KMS-11 (cell line): ENCODE data around the gene PTPRK.

Experiments used
- H2AFZ ChIP-seq: fragments of 200-600 bp; sonication (generic); 2 replicates; pipeline ENCODE4 v1.6.1; 2016; ENCODE audit warnings: antibody characterized with exemption, mixed run types, low read depth
- H3K27ac ChIP-seq: fragments of 200-600 bp; sonication (generic); 2 replicates; pipeline ENCODE4 v1.6.1; 2016; ENCODE audit warnings: mild to moderate bottlenecking, mixed run types
- H3K27me3 ChIP-seq: fragments of 200-600 bp; sonication (generic); 2 replicates; pipeline ENCODE4 v1.6.1; 2017; ENCODE audit warnings: mild to moderate bottlenecking, low read depth, mixed run types, moderate library complexity; ENCODE audit not compliant: insufficient read depth
- H3K36me3 ChIP-seq: fragments of 200-600 bp; sonication (generic); 2 replicates; pipeline ENCODE4 v1.6.1; 2017; ENCODE audit warnings: mild to moderate bottlenecking, mixed run types; ENCODE audit not compliant: insufficient read depth
- H3K4me1 ChIP-seq: fragments of 200-600 bp; sonication (generic); 2 replicates; pipeline ENCODE4 v1.6.1; 2016; ENCODE audit warnings: mild to moderate bottlenecking, low read depth, mixed run types; ENCODE audit not compliant: poor library complexity, severe bottlenecking
- H3K4me2 ChIP-seq: fragments of 200-600 bp; sonication (generic); 2 replicates; pipeline ENCODE4 v1.7.0; 2016; ENCODE audit warnings: mild to moderate bottlenecking, mixed run types
- H3K4me3 ChIP-seq: fragments of 200-600 bp; sonication (generic); IDR thresholded peaks from 2 replicates; pipeline ENCODE4 v1.6.1; 2017; ENCODE audit warnings: low read depth, low read length, mixed read lengths; ENCODE audit not compliant: insufficient read depth
- H3K79me2 ChIP-seq: fragments of 200-600 bp; sonication (generic); 2 replicates; pipeline ENCODE4 v1.6.1; 2016; ENCODE audit warnings: low read depth, mixed run types; ENCODE audit not compliant: insufficient read depth
- H3K9ac ChIP-seq: fragments of 200-600 bp; sonication (generic); 2 replicates; pipeline ENCODE4 v1.6.1; 2016; ENCODE audit warnings: mild to moderate bottlenecking, mixed run types
- H4K20me1 ChIP-seq: fragments of 200-600 bp; sonication (generic); 2 replicates; pipeline ENCODE4 v1.6.1; 2016; ENCODE audit warnings: mild to moderate bottlenecking, mixed run types; ENCODE audit not compliant: insufficient read depth
- TF ChIP-seq, protein P1 (sequence below): fragments of 200-600 bp; sonication (generic); conservative IDR thresholded peaks from 2 replicates; pipeline ENCODE4 v1.6.1; 2017; ENCODE audit warnings: low read depth, mild to moderate bottlenecking, antibody characterized with exemption, low read length, moderate library complexity, mixed read lengths

PTPRK gene

DNA sequence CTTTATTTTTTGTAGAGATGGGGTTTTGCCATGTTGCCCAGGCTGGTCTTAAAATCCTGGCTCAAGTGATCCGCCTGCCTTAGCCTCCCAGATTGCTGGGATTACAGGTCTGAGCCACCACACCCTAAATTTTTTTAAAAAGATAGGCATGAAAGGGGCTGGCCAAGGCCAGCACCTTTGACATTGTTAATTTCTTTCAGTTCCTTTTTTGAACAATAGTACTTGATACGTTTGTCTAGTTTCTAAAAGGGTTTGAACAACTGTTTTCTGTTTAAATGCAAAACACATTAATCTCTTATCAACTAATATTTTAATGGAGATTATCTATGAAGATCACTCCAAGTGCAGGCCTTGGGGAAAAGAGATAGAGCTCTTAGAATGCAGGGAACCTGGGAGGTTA, 37.6 kb upstream of the PTPRK start:
- Histone ChIP-seq H3K27ac (no peak overlapping the region), H3K4me2 (no peak overlapping the region), H3K4me1 (no peaks in the 10 kb centered on the region), H3K36me3 (no peaks in the 10 kb centered on the region), H3K4me3 (no peak overlapping the region), H3K9ac (no peak overlapping the region), H3K79me2 (no peaks in the 10 kb centered on the region), H3K27me3 (no peaks in the 10 kb centered on the region), H2AFZ (no peak overlapping the region), H4K20me1 (no peaks in the 10 kb centered on the region)
- TF ChIP-seq, protein P1, sequence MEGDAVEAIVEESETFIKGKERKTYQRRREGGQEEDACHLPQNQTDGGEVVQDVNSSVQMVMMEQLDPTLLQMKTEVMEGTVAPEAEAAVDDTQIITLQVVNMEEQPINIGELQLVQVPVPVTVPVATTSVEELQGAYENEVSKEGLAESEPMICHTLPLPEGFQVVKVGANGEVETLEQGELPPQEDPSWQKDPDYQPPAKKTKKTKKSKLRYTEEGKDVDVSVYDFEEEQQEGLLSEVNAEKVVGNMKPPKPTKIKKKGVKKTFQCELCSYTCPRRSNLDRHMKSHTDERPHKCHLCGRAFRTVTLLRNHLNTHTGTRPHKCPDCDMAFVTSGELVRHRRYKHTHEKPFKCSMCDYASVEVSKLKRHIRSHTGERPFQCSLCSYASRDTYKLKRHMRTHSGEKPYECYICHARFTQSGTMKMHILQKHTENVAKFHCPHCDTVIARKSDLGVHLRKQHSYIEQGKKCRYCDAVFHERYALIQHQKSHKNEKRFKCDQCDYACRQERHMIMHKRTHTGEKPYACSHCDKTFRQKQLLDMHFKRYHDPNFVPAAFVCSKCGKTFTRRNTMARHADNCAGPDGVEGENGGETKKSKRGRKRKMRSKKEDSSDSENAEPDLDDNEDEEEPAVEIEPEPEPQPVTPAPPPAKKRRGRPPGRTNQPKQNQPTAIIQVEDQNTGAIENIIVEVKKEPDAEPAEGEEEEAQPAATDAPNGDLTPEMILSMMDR: no peak

DNA sequence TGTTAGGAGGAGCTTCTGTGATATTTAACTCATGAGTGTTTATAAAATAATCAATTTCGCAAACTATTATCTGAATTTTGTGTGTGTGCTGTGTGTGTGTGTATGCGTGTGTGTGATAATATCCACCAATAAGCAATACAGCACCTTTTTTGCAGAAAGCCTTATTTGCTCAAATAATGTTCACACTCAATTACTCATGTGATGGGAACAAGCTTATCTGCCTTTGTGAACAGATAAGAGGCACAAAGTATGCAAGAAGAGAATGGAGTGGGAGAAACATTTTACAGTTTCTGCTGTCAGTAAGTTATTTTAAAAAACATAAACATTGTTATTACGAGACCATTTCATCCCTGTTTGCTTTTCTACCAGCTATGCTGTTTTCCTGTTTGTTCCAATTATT, 36.7 kb upstream of the PTPRK start:
- Histone ChIP-seq H3K4me1 (no peaks in the 10 kb centered on the region), H3K4me2 (no peak overlapping the region), H3K9ac (no peak overlapping the region), H3K27me3 (no peaks in the 10 kb centered on the region), H4K20me1 (no peaks in the 10 kb centered on the region), H2AFZ (no peak overlapping the region), H3K36me3 (no peaks in the 10 kb centered on the region), H3K79me2 (no peaks in the 10 kb centered on the region), H3K27ac (no peak overlapping the region), H3K4me3 (no peak overlapping the region)
- TF ChIP-seq, protein P1: no peak

DNA sequence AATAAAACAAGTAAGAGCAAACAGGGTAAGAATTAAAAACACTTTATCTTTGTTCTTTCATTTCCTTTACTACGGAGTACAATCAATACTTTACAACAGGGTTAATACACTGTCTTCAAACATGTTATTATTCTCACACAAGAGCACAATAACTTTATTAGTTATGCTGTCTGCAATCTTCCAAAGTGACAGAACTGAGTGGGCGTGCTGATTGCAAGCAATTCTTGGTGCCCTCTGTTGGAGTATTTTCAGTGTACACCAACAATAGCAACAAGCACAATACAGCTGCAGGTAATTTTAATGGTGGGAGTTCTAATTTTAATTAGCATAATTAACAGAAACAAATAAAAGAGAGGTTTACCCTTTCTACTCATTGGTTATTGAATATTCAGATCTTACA, 33.9 kb upstream of the PTPRK start:
- Histone ChIP-seq H3K36me3 (no peaks in the 10 kb centered on the region), H3K4me3 (no peak overlapping the region), H2AFZ (no peak overlapping the region), H3K4me2 (no peak overlapping the region), H3K4me1 (no peaks in the 10 kb centered on the region), H4K20me1 (no peaks in the 10 kb centered on the region), H3K27me3 (no peaks in the 10 kb centered on the region), H3K9ac (no peak overlapping the region), H3K27ac (no peak overlapping the region), H3K79me2 (no peaks in the 10 kb centered on the region)
- TF ChIP-seq, protein P1: no peak

DNA sequence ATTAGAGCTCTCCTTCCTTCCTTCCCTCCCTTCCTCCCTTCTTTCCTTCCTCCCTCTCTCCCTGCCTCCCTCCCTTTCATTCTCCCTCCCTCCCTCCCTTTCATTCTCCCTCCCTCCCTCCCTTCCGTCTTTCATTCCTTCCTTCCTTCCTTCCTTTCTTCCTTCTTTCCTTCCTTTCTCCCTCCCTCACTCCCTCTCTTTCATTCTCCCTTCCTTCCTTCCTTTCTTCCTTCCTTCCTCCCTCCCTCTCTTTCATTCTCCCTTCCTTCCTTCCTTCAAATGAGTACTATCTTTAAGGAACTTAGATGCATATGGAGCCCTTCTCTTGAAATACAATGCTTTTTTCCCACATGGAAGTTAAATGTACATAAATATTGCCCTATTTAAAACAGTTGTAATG, 20.9 kb upstream of the PTPRK start:
- H3K27ac ChIP-seq: no peak overlapping the region
- H4K20me1 ChIP-seq: no peaks in the 10 kb centered on the region
- no peak overlapping the region for H3K9ac ChIP-seq
- H3K36me3 ChIP-seq: no peaks in the 10 kb centered on the region
- no peaks in the 10 kb centered on the region for H3K79me2 ChIP-seq
- no peak overlapping the region for H3K4me2 ChIP-seq
- H3K4me1 ChIP-seq: no peaks in the 10 kb centered on the region
- TF ChIP-seq, protein P1: no peak
- H2AFZ ChIP-seq: no peak overlapping the region
- no peaks in the 10 kb centered on the region for H3K27me3 ChIP-seq
- H3K4me3 ChIP-seq: no peak overlapping the region

DNA sequence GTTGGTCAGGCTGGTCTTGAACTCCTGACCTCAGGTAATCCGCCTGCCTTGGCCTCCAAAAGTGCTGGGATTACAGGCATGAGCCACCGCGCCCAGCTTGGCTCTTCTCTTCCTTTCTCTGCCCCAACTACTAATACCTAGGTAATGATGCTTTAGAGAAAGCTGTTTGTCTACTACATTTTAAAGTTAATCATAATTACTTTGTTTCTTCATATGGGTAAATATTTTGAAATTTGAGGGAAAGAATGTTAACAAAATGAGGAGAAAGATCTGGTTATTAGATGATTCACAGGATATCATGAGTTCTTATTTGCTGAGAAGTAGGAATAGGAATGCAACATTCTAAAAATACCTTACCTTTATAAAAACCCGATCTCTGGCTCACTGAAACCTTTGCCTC, 18.4 kb upstream of the PTPRK start:
- H3K4me1 ChIP-seq: no peaks in the 10 kb centered on the region
- TF ChIP-seq, protein P1: no peak
- H3K27me3 ChIP-seq: no peaks in the 10 kb centered on the region
- no peaks in the 10 kb centered on the region for H3K79me2 ChIP-seq
- no peak overlapping the region for H2AFZ ChIP-seq
- H3K27ac ChIP-seq: no peak overlapping the region
- H3K4me3 ChIP-seq: no peak overlapping the region
- no peaks in the 10 kb centered on the region for H3K36me3 ChIP-seq
- H3K9ac ChIP-seq: no peak overlapping the region
- no peaks in the 10 kb centered on the region for H4K20me1 ChIP-seq
- H3K4me2 ChIP-seq: no peak overlapping the region
